Caco-2 (cell line): ENCODE results near the gene NOL6. TPM values are rescaled to one million over a fixed set of nuclear protein-coding genes. Genes with fewer than 3 reads are reported as not detected.

Source experiments
- BruUV-seq: library from RNA; stranded (reverse); fragments of 400-500 nt; replicated peaks from 2 replicates; lab custom pipeline; 2021; lab: Mats Ljungman, UMichigan
- CTCF ChIA-PET: fragments of 300-600 bp; sonication (Branson Sonifier 250); formaldehyde crosslinking; loops from one replicate; lab custom pipeline; 2022; ENCODE audit warnings: antibody characterized with exemption; lab: Charles Lee
- POLR2A ChIA-PET: fragments of 300-600 bp; sonication (Branson Sonifier 250); formaldehyde crosslinking; loops from one replicate; lab custom pipeline; 2022; ENCODE audit warnings: antibody characterized with exemption; lab: Charles Lee
- DNase-seq, 2 experiments: peaks; one replicate each; pipeline versions ENCODE4 v3.0.0 to v3.0.0-alpha.2; 2020 to 2022
- H3K27me3 ChIP-seq: replicated peaks from 2 replicates; pipeline ENCODE4 v1.6.0; 2011; ENCODE audit warnings: low read length; ENCODE audit not compliant: control insufficient read depth, insufficient read depth
- H3K36me3 ChIP-seq: 2 replicates; pipeline ENCODE4 v1.5.1; 2011; ENCODE audit warnings: low read length; ENCODE audit not compliant: control insufficient read depth, insufficient read depth
- H3K4me1 ChIP-seq: fragments of 250-450 bp; sonication (Bioruptor Pico); 2 replicates; pipeline ENCODE4 v1.5.1; 2020; ENCODE audit warnings: mild to moderate bottlenecking
- H3K4me3 ChIP-seq: 2 replicates; pipeline ENCODE4 v1.5.1; 2011; ENCODE audit warnings: low read depth, mild to moderate bottlenecking, control low read depth, low read length
- H3K9me3 ChIP-seq: fragments of 250-450 bp; sonication (Bioruptor Pico); 2 replicates; pipeline ENCODE4 v1.5.1; 2020; ENCODE audit warnings: mild to moderate bottlenecking, moderate library complexity
- H3K27ac Mint-ChIP-seq: one replicate; pipeline ENCODE4 v1.8.0; 2022; ENCODE audit warnings: mixed read lengths; ENCODE audit not compliant: unreplicated experiment
- H3K27me3 Mint-ChIP-seq: one replicate; pipeline ENCODE4 v1.8.0; 2022; ENCODE audit warnings: mixed read lengths; ENCODE audit not compliant: insufficient read depth, unreplicated experiment
- H3K36me3 Mint-ChIP-seq: one replicate; pipeline ENCODE4 v1.8.0; 2022; ENCODE audit warnings: mild to moderate bottlenecking, mixed read lengths; ENCODE audit not compliant: insufficient read depth, unreplicated experiment
- H3K4me1 Mint-ChIP-seq: one replicate; pipeline ENCODE4 v1.8.0; 2022; ENCODE audit warnings: low read depth, mixed read lengths; ENCODE audit not compliant: unreplicated experiment
- H3K4me3 Mint-ChIP-seq: one replicate; pipeline ENCODE4 v1.8.0; 2022; ENCODE audit warnings: mild to moderate bottlenecking, moderate library complexity, mixed read lengths; ENCODE audit not compliant: unreplicated experiment
- H3K9me3 Mint-ChIP-seq: one replicate; pipeline ENCODE4 v1.8.0; 2022; ENCODE audit warnings: mixed read lengths; ENCODE audit not compliant: unreplicated experiment
- CTCF ChIP-seq, 2 experiments: fragments of 200-600 bp in 1 of 2; IDR thresholded peaks; 1 replicate in 1 of 2; 2 replicates in 1 of 2; pipeline versions ENCODE4 v1.5.1 to v1.8.0; 2011 to 2022; ENCODE audit warnings: antibody characterized with exemption in 1 of 2, control low read depth in 1 of 2, inconsistent platforms in 1 of 2, low read depth in 1 of 2, low read length in 1 of 2, mild to moderate bottlenecking in 1 of 2, moderate library complexity in 1 of 2; ENCODE audit not compliant: insufficient read depth in 1 of 2, severe bottlenecking in 1 of 2, unreplicated experiment in 1 of 2
- intact Hi-C: fragments of 100-400 bp; cut with micrococcal nuclease; formaldehyde crosslinking; loops from one replicate; pipeline ENCODE4 v1.10.0; 2022; ENCODE audit not compliant: unreplicated experiment
- total RNA-seq: library from RNA; stranded (reverse); gene quantifications from 2 replicates; pipeline ENCODE4 v1.2.3, GENCODE V29; 2022

Gene NOL6
- total RNA-seq, 1 experiment from 2014 or later, result 47.2 TPM

GRCh38 chr9:33446946-33447798 is 26.6 kb downstream of the NOL6 start, which contains the start of gene AQP3:
TSS of gene AQP3 (minus strand) at chr9:33447593. CDS start at chr9:33447530, 63 bp downstream.
- peaks cover 49% of the 10 kb centered on the region for H3K4me1 ChIP-seq
- peak within 1 kb of the TSS; percentile 77 for H3K4me3 Mint-ChIP-seq

GRCh38 chr9:33446240-33446945 is 27.3 kb downstream of the NOL6 start:
- DNase-seq, result no peak
- Mint-ChIP-seq H3K9me3 (no peaks in the 10 kb centered on the region), H3K4me3 (peak overlapping the region; percentile 77), H3K4me1 (peaks cover 30% of the 10 kb centered on the region), H3K36me3 (peaks cover 16% of the 10 kb centered on the region), H3K27me3 (no peaks in the 10 kb centered on the region), H3K27ac (peak overlapping the region; percentile 62)
- Histone ChIP-seq H3K36me3 (no peaks in the 10 kb centered on the region; the same call in 1 of the 2 replicates), H3K4me1 (peaks cover 49% of the 10 kb centered on the region), H3K27me3 (no peaks in the 10 kb centered on the region), H3K9me3 (no peaks in the 10 kb centered on the region), H3K4me3 (peak overlapping the region; percentile 62)
- intact Hi-C loops, result loop anchor here (5.0 kb wide), 1 partner anchor 69 kb away; no protein-coding TSS in a partner anchor
- TF ChIP-seq CTCF (IDR thresholded peaks at IDR 0.05; ENCODE audit: insufficient read depth in 1 of 2, low read depth in 1 of 2, low read length in 1 of 2, severe bottlenecking in 1 of 2, unreplicated experiment in 1 of 2), result no peak
- CTCF ChIA-PET, result interaction anchor here (0.9 to 2.6 kb wide), 7 partner anchors 21 to 178 kb away, joined by 3 to 30 read pairs (median 13); partner anchors contain the start of gene NOL6
- POLR2A ChIA-PET, result interaction anchor here (0.9 kb wide), 1 partner anchor 29 kb away, joined by 4 read pairs; no protein-coding TSS in a partner anchor
- BruUV-seq, result TSS peak; percentile 57

More at GRCh38 chr9:33446946-33447798, 26.6 kb downstream of the NOL6 start, which contains the start of gene AQP3:
- Mint-ChIP-seq H3K36me3 (peaks cover 11% of the 10 kb centered on the region), H3K27ac (peak within 1 kb of the TSS; percentile 62), H3K27me3 (no peaks in the 10 kb centered on the region), H3K4me1 (peaks cover 30% of the 10 kb centered on the region), H3K9me3 (no peaks in the 10 kb centered on the region)
- no peaks in the 10 kb centered on the region; the same call in 1 of the 2 replicates for H3K36me3 ChIP-seq
- H3K4me3 ChIP-seq, result peak within 1 kb of the TSS; percentile 62
- BruUV-seq, result no TSS peak
- H3K9me3 ChIP-seq, result no peaks in the 10 kb centered on the region
- TF ChIP-seq CTCF (IDR thresholded peaks at IDR 0.05; ENCODE audit: insufficient read depth in 1 of 2, low read depth in 1 of 2, low read length in 1 of 2, severe bottlenecking in 1 of 2, unreplicated experiment in 1 of 2), result peak; percentile 33
- intact Hi-C loops, result loop anchor here (5.0 kb wide), 1 partner anchor 70 kb away; no protein-coding TSS in a partner anchor
- no peaks in the 10 kb centered on the region for H3K27me3 ChIP-seq
- peak; percentile 82 to 85 for DNase-seq
- POLR2A ChIA-PET, result interaction anchor here (0.6 to 1.2 kb wide), 7 partner anchors 10 to 64 kb away, joined by 3 to 12 read pairs (median 4); partner anchors contain the start of gene NOL6
- CTCF ChIA-PET, result interaction anchor here (0.6 to 2.6 kb wide), 17 partner anchors 10 to 543 kb away, joined by 3 to 30 read pairs (median 5); partner anchors contain the start of gene NOL6
